ENCODE measurements around the gene MCM8.

MCM8 gene

GRCh38 chr20:5919626-5920544, 30.6 kb upstream of the MCM8 start:
- no peak overlapping the region for H3K4me3 ChIP-seq (ENCODE audit: low read depth, low read length)
- no peak for TF ChIP-seq CTCF (IDR thresholded peaks at IDR 0.05; ENCODE audit: low read depth, low read length)

GRCh38 chr20:5920581-5920980, 29.9 kb upstream of the MCM8 start:
- no peak overlapping the region for H3K4me3 ChIP-seq (ENCODE audit: low read depth, low read length)

GRCh38 chr20:5923493-5923892, 27.0 kb upstream of the MCM8 start:
- TF ChIP-seq CTCF (IDR thresholded peaks at IDR 0.05; ENCODE audit: low read depth, low read length), result no peak
- no peak overlapping the region for H3K4me3 ChIP-seq (ENCODE audit: low read depth, low read length)

More at GRCh38 chr20:5920581-5920980, 29.9 kb upstream of the MCM8 start:
- no peak for TF ChIP-seq CTCF (IDR thresholded peaks at IDR 0.05; ENCODE audit: low read depth, low read length)

GRCh38 chr20:5925551-5925950, 24.9 kb upstream of the MCM8 start:
- no peak for TF ChIP-seq CTCF (IDR thresholded peaks at IDR 0.05; ENCODE audit: low read depth, low read length)
- no peak overlapping the region for H3K4me3 ChIP-seq (ENCODE audit: low read depth, low read length)

GRCh38 chr20:5927749-5928462, 22.5 kb upstream of the MCM8 start:
- no peak for TF ChIP-seq CTCF (IDR thresholded peaks at IDR 0.05; ENCODE audit: low read depth, low read length)
- H3K4me3 ChIP-seq (ENCODE audit: low read depth, low read length), result no peak overlapping the region

- no peak overlapping the region for H3K4me3 ChIP-seq (ENCODE audit: low read depth, low read length)
- TF ChIP-seq CTCF (IDR thresholded peaks at IDR 0.05; ENCODE audit: low read depth, low read length), result no peak
Observed at GRCh38 chr20:5928836-5929715, 21.4 kb upstream of the MCM8 start.

Data from WI38 (cell line).